ENCODE data around the gene ATG9B.
"Not testable (repeated sequence)": the region's sequence is repeated elsewhere in the genome, so short reads cannot be mapped to it uniquely, and the experiment has no call there.

The ATG9B gene

DNA sequence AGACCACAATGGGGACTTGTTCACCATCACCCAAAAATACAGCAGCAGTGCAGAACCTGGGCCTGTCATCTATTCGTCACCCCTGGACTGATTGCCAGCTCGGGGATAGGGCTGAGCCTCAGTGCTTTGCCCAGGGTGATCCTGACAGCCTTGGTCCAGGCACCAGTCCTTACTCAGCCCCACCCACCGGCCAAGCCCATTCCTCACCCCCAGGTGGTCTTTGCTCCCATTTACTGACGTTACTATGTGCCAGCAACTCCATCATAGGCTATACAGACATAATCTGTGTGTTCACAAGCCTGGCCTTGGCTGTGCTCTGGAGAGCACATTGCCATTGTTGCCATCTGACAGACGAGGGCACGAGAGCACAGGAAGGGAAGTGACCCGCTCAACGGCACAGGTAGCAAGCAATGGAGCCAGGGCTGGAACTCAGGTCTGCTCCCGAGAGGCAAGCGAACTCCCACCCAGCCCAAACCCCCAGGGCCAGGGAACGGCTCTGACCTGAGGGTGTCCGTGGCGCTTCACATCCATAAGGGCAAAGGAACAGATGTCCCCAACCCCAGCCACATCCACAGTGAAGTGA, 6.8 kb downstream of the ATG9B start:
- DNase-seq (ENCODE audit: low spot score): no peak

- DNase-seq (ENCODE audit: low spot score): no peak
These were observed 7.4 kb downstream of the ATG9B start for GRCh38 chr7:151016942-151017341.

DNA sequence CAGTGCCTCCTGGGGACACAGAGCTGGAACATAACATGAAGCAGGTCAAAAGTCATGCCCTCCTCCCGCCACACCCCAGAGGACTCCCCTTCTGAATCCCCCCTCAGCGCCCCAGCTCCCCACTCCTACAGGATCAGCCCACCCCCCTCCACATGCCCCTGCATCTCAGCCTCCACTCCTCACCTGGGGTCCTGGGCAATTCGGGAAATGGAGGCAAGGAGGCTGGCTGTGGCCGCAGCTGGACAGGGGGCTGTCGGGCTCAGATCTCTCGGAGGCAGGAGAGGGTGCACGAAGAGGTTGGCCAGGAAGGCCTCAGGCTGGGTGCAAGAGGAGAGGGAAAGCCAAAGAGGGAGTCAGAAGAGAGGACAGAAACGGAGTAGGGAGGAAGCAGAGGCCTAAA, 7.8 kb downstream of the ATG9B start:
- no peak for DNase-seq (ENCODE audit: low spot score)

- DNase-seq (ENCODE audit: low spot score): no peak
These were observed 8.3 kb downstream of the ATG9B start for GRCh38 chr7:151015967-151016366.

- no peak for DNase-seq (ENCODE audit: low spot score)
These were observed 9.3 kb downstream of the ATG9B start for GRCh38 chr7:151014950-151015349.

GRCh38 chr7:151013733-151014497, 10.4 kb downstream of the ATG9B start:
- peak; percentile 58 for DNase-seq (ENCODE audit: low spot score)

- DNase-seq (ENCODE audit: low spot score): no peak
These were observed 10.9 kb downstream of the ATG9B start for GRCh38 chr7:151013356-151013732.

DNA sequence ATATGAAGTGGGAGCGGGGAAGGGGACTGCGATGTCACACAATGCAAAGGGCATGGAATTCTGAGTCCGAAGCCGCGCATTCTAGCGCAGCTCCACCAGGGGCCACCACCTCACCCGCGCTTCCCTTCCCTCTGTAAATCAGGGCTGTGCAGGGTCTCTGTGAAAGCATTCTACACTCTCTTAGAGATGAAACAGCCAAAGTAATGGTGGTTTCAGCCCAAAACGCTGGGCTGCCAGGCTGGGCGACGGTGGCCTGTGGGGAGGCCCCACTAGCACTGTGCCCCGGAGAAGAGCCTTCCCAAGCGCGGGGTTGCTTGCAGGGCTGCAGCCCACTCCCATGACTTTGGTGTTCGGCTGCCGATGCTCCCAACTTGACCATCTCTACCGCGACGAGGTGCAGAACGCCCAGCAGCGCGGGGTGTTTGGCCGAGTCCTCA, 11.4 kb downstream of the ATG9B start:
- no peak for DNase-seq (ENCODE audit: low spot score)

DNA sequence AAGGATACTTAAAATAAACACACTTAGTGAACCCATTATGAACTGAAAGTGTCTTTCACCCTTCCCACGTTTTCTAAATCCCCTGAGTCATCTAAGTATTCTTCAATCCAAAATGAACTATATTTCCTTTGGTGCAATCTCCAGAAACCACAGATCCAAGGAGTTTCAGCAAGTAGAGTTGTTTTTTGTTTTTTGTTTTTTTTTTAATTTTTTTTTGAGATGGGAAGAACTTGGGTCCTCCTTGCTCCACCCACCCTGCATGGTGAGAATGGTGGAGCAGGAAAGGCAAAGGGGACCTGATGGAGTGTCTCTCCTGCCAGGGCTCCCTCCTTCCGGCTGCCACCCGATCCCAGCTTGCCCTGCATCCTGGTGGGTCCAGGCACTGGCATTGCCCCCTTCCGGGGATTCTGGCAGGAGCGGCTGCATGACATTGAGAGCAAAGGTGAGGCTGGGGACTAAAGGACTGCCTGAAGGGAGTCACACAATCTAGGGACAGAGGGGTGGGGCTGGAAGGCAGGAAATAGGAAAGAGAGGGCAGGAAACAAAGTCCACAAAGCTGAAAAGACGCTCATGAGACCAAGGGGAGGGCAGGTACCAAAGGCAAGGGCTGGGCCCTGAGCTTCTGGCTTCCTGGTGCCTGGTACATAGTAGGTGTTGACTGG, 12.1 kb downstream of the ATG9B start:
- no peak for DNase-seq (ENCODE audit: low spot score)

DNA sequence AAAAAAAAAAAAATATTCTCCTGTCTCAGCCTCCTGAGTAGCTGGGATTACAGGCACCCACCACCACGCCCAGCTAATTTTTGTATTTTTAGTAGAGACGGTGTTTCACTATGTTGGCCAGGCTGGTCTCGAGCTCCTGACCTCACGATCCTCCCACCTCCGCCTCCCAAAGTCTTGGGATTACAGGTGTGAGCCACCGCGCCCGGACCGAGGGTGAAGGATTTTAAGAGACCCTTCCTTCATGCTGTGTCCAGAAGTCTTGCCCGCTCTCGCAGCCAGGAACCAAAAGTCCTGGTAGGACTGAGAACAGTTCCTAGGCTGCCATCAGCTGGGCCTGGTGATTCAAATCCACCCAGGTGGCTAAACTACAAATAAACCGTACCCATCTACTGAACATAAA, 12.7 kb downstream of the ATG9B start:
- not testable (repeated sequence) for DNase-seq (ENCODE audit: low spot score)

- DNase-seq (ENCODE audit: low spot score): no peak
These were observed 13.2 kb downstream of the ATG9B start for GRCh38 chr7:151011097-151011409.

DNA sequence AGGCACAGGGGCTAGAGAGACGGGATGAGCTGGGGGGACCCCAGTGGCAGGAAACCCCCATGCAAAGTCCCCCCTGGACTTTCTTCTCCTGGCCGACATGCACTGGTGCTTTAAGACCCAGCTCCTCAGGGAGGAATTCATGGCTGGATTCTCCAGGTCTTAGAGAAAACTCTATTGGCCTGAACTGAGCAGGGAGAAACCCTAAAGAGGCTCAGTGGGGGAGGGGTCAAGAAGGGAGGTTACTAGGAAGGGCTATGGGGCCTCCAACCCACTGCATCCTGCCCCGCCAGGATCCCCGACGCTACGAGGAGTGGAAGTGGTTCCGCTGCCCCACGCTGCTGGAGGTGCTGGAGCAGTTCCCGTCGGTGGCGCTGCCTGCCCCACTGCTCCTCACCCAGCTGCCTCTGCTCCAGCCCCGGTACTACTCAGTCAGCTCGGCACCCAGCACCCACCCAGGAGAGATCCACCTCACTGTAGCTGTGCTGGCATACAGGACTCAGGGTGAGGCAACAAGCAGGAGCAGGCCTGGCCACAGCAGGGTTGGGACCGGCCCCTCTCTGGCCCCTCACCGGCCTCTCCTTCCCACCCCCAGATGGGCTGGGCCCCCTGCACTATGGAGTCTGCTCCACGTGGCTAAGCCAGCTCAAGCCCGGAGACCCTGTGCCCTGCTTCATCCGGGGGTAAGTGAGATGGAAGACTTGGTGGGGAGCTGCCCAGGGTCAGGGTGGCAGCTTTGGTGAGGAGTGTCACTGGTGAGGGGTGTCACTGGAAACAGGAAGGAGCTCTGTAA, 13.8 kb downstream of the ATG9B start:
- no peak for DNase-seq (ENCODE audit: low spot score)

DNA sequence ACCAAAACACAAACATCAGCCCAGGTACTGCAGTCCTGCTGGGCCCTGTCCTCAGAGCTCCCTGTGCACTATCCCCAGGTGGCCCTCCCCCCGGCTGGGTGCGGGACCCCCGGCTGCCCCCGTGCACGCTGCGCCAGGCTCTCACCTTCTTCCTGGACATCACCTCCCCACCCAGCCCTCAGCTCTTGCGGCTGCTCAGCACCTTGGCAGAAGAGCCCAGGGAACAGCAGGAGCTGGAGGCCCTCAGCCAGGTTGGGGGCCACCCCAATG, 14.3 kb downstream of the ATG9B start:
- no peak for DNase-seq (ENCODE audit: low spot score)

- no peak for DNase-seq (ENCODE audit: low spot score)
These were observed 14.8 kb downstream of the ATG9B start for GRCh38 chr7:151009327-151010036.

DNA sequence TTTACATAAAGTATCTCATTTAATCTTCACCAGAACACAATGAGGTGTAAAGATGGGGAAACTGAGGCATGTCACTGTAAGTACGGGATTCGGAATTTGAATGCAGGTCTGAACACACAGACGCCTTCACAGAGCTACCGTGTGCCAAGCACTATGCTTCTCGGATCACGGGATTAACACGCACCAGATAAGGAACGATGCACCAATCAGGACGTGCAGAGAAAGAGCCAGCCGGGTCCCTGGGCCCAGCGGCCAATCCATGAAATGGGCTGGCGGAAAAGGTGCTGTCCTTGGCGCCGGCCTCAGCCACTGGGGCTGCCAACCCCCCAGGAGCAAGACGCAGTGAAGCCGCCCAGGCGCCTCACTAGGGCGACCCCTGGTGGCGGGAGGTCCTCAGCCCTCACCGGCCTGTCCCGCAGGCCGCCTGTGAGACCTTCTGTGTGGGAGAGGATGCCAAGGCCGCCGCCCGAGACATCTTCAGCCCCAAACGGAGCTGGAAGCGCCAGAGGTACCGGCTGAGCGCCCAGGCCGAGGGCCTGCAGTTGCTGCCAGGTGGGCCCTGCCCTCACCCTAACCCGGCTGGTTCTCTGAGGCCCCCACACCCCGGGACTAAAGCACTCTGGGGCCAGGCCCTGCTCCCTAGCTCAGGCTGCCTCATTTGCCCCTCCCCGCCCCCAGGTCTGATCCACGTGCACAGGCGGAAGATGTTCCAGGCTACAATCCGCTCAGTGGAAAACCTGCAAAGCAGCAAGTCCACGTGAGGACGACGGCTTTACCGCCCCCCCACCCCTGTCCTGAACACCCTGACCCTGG, 15.6 kb downstream of the ATG9B start:
- DNase-seq (ENCODE audit: low spot score): no peak

DNA sequence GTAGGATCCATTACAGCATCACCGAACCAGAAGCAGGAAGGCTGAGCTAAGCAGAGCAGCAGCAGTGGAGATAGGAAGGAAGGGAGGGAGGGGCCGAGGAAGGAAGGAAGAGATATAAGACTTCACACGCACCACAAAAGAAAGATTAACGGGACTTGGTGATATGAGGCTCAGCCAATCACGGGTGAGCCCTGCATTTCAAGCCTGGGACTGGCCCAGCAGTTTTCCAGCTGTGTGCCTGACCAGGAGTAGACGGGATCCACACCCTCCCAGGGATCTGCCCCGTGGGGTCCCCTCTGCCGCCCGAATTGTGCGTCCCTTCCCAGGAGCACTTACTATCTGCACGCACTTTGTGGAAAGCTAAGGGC, 16.2 kb downstream of the ATG9B start:
- DNase-seq (ENCODE audit: low spot score): no peak

GRCh38 chr7:151007469-151007898, 16.8 kb downstream of the ATG9B start:
- DNase-seq (ENCODE audit: low spot score): no peak

DNA sequence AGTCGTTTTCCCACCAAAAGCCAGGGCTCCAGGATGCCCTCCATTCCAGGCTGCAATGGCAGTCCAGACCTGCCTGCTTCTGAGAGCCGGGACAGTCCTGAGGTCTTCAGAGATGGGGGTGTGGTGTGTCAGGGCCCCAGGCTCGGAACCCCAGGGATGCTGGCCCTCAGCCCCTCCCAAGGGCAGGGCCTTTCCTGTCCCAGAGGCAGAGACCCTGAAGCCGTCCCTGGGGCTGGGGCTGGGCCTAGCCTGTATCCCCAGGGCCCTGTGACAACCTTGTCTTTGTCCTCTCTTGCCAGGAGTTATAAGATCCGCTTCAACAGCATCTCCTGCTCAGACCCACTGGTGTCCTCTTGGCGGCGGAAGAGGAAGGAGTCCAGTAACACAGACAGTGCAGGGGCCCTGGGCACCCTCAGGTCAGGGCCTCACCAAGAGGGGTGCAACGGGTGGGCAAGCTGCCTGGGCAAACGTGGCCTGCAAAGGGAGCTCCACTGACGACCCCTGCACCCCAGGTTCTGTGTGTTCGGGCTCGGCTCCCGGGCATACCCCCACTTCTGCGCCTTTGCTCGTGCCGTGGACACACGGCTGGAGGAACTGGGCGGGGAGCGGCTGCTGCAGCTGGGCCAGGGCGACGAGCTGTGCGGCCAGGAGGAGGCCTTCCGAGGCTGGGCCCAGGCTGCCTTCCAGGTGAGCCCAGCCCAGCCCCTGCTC, 17.5 kb downstream of the ATG9B start:
- no peak for DNase-seq (ENCODE audit: low spot score)

GRCh38 chr7:151005566-151005965, 18.7 kb downstream of the ATG9B start:
- no peak for DNase-seq (ENCODE audit: low spot score)

DNA sequence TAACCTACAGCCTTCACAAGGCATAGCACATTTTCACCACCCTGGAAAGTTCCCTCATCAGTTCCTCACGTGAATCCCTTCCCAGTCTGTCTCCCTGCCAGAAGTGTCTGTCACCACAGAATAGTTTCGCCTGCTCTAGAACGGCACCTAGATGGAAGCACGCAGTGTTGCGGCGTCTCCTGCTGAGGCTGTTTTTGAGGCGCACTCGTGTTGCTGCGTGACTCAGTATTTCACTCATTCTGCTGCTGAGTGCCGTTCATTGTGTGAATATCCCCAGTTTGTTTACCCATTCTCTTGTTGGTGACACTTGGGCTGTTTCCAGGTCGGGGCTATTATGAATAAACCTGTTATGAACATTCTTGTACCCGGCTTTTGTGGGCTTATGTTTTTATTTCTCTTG, 20.7 kb downstream of the ATG9B start:
- no peak for DNase-seq (ENCODE audit: low spot score)

- DNase-seq (ENCODE audit: low spot score): no peak
These were observed 22.7 kb downstream of the ATG9B start for GRCh38 chr7:151001546-151001945.

Measured in globus pallidus (tissue), 1 donor.